Left ventricle myocardium superior (tissue), 1 donor: Measurements from ENCODE around the gene RABAC1. TPM values are rescaled to one million over a fixed set of nuclear protein-coding genes. Genes with fewer than 3 reads are reported as not detected.

Experiments
- ATAC-seq: fragments of 200-7000 bp; cut with Tn5 transposase; one replicate; pipeline ENCODE4 v1.9.1; 2020; ENCODE audit warnings: mild to moderate bottlenecking, moderate library complexity
- DNase-seq: peaks from one replicate; pipeline ENCODE4 v3.0.0-alpha.2; 2020
- intact Hi-C: fragments of 100-400 bp; cut with micrococcal nuclease; formaldehyde crosslinking; loops from one replicate; pipeline ENCODE4 v1.11.0; 2022
- total RNA-seq: library from RNA; stranded (reverse); fragmentation: NEBNext Ultra II Directional; extraction: Animal tissue kit (Norgen Biotek cat#: 25700); gene quantifications from one replicate; pipeline ENCODE4 v1.2.1, GENCODE V29; 2021
- donor health status: DM: no; HTN: yes; CAD: no; lungs with severe emphysema.

RABAC1 gene
- total RNA-seq, 1 donor from 2014 or later: 61.0 TPM

DNA sequence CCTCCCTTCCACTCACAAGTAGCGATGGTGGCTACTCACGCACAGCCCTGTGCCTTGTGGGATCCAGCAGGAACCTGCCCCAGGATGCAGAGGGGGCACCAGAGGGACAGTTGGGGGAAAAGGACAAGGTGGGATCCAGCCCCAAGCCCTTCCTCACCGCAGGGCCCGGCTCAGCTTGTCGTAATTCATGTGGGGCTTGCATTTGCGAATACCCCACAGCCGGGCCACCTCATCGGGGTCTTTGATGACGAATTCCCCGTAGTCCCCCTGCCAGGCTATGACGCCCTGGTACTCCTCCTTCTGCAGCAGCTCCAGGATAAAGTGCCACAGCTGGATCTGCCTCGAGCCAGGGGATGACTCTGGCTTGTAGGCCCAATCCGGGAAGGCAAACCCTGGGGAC is 49.4 kb downstream of the RABAC1 start:
- no peak for ATAC-seq
- intact Hi-C loops: no loop called here
- DNase-seq: no peak

GRCh38 chr19:41908724-41909464 is 50.2 kb downstream of the RABAC1 start:
- intact Hi-C loops: no loop called here
- no peak for ATAC-seq
- no peak for DNase-seq

DNA sequence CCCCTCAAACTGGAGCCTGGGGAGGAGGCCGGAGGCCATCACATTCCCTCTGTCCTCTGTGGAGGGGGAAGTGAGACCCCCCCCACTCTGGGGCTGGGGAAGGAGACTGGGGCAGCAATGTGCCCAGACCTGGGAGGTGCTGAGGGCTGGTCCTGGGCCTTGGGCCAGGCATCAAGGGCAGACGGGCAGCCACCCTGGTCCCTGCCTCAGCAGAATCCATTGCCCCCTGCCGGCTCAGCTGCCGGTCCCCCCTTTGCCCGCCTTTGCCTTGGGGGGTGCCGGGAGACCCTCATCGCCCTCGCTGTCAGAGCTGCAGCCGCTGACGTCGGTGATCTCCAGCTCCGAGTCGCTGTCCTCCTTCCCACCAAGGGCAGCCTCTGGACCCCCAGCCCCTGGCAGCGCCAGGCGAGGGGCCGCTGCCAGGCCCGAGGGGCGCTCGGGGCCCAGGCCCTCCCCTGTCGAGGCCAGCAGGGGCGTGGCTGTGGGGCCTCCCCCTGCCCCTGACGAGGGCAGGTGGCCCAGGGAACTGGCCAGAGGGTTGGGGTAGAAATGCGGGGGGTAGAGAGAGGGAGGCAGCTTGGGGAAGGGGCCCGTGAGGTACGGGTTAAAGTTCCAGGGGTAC is 51.0 kb downstream of the RABAC1 start:
- no peak for DNase-seq
- intact Hi-C loops: no loop called here
- no peak for ATAC-seq

DNA sequence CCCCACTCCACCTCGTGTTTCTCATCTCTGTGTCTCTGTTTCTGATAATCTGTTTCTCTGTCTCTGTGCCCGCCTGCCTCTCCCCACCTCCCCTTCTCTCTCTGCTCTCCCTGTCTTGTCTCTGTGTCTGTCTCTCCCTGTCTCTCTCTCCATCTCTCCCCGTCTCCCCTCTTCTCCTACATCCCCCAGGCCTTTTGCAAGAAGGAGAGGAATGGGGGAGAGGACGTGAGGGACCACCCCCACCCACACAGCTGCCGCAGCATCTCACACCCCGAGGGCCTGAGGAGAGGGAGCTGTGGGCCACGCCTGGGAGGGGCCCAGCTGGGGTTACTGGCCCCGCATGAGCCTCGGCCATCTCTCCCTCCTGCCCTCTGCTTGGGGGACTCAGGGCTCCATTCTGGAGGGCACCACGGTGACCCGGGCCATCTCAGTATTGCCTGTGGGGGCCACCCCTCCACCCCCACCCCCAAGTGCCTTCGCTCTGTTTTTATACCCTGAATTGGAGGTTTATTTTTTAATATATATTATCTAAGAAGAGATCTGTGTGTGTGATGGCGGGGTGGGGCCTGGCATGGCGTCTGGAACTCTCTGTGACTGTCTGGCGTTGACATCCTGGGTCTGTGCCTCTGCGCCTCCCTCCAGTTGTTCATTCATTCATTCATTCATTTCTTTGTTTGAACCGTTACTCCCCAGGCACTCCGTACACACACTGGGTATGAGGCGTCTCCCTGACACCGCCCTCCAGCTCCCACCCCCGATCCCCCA is 52.0 kb downstream of the RABAC1 start:
- DNase-seq (no peak), ATAC-seq (no peak)
- intact Hi-C loops: no loop called here

Other genes starting within 250 kb of the RABAC1 start
- gene CEACAM6, start 203.8 kb downstream of the RABAC1 start, total RNA-seq: not detected
- 0.32 TPM for gene CEACAM3, start 162.7 kb downstream of the RABAC1 start, total RNA-seq
- gene LYPD4, start 114.6 kb downstream of the RABAC1 start, total RNA-seq: not detected
- not detected for gene DMRTC2, start 114.3 kb downstream of the RABAC1 start, total RNA-seq
- gene RPS19, start 99.1 kb downstream of the RABAC1 start, total RNA-seq: 559 TPM
- not detected for gene CD79A, start 82.0 kb downstream of the RABAC1 start, total RNA-seq
- gene ARHGEF1, start 76.1 kb downstream of the RABAC1 start, total RNA-seq: 26.9 TPM
- not detected for gene ERFL, start 30.9 kb downstream of the RABAC1 start, total RNA-seq
- 416 TPM for gene ATP1A3, start 34.9 kb upstream of the RABAC1 start, total RNA-seq
- 5.4 TPM for gene GRIK5, start 110.9 kb upstream of the RABAC1 start, total RNA-seq
- gene ZNF574, start 116.8 kb upstream of the RABAC1 start, total RNA-seq: 10.2 TPM
- gene POU2F2, start 173.1 kb upstream of the RABAC1 start, total RNA-seq: 1.8 TPM